HG03280 (cell line): ENCODE results near the gene CFAP251.
"Not testable (repeated sequence)": the region's sequence is repeated elsewhere in the genome, so short reads cannot be mapped to it uniquely, and the experiment has no call there.

Experiments
- ATAC-seq: cut with Tn5 transposase; IDR thresholded peaks from one replicate; pipeline ENCODE4 v1.9.1; 2021; ENCODE audit warnings: mild to moderate bottlenecking, moderate library complexity; ENCODE audit not compliant: unreplicated experiment

CFAP251 gene

DNA sequence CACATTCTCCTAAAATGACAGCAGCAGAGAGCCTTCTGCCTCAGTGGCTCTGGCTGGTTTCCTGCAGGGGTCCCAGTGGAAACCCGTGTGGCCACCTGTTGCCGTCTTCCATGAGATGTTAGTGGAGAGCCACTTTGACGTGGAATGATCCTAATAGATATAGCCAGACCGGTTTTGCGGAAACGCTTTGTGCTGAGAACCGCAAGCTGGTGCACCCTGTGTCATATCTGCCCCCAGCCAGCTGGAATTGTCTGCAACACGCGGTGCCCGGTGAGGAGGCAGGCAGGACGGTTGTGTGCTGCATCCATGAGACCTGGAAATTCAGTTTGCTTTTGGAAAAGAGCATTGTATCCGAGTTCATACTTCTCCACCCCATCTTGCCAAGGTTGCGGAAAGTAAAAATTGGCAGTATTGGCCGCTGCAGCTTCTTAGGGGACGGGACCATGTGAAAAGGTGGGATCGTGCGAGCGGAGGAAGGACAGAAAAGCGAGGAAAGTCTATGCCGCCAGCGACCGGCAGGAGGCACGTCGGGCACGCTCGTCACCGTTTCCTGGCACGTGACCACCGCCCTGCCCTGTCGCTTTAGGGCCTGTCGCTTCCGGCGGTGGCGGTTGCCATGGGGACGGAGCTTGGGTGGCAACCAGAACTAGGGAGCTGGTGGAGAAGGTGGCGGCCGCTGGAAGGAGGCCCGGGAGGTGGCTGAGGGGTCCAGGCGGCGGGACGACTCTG, at the start of gene CFAP251:
CFAP251 (plus strand) TSS at position 643 of the 729 bp plus-strand sequence. CDS start 2,714 bp downstream, outside the sequence.
- peak; percentile 98 for ATAC-seq

DNA sequence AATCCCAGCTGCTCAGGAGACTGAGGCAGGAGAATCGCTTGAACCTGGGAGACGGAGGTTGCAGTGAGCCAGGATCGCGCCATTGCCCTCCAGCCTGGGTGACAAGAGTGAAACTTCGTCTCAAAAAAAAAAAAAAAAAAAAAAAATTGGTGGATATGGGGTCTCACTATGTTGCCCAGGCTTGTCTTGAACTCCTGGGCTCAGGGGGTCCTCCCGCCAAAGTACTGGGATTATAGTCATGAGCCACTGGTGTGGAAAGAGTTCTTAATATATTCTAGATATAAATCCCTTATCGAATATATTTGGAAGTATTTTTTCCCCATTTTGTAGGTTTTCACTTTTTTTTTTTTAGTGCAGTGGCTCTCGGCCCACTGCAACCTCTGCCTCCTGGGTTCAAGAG, 49.2 kb upstream of the CFAP251 start:
- ATAC-seq = not testable (repeated sequence)

DNA sequence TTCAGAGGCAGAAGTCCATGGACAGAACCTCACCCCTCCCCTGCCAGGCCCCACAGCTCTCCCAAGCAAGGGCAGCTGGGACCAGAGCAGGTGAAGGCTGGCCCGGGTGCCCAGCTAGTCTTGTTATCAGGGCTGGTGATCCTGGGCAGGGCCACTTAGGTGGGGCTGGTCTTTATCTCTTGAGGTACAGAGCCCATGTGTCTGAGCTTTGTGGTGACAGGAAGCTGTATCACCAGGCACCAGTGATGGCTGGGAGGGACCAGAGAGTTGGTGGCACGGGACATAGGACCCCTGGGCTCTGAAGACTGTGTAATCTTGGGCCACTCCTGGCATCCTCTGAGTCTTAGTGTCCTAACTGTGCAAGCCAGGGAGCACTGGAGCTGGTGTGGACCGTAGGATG, 46.9 kb upstream of the CFAP251 start:
- no peak for ATAC-seq

GRCh38 chr12:121872546-121873215, 45.7 kb upstream of the CFAP251 start:
- ATAC-seq = no peak

DNA sequence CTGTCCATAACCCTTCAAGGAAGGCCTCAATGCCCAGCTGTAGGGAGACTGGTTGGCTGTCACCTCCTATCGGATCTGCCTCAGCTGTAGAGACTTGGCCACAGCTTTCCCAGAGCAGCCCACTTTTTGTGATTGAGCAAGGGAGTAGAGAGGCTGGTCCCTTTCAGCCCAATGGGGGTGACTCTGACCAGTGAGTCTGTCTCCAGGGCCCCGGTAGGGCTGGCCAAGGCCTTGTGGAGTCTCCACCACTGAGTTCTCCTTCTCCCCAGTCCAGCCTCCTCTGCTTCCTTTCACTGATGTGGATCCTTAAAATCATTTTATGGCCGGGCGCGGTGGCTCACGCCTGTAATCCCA, 45.2 kb upstream of the CFAP251 start:
- ATAC-seq = no peak

GRCh38 chr12:121874071-121874470, 44.3 kb upstream of the CFAP251 start:
- no peak for ATAC-seq

GRCh38 chr12:121875582-121875981, 42.8 kb upstream of the CFAP251 start:
- no peak for ATAC-seq

- not testable (repeated sequence) for ATAC-seq
Measured at GRCh38 chr12:121876080-121876447, 42.3 kb upstream of the CFAP251 start.

GRCh38 chr12:121883315-121883660, 35.1 kb upstream of the CFAP251 start:
- ATAC-seq = no peak

GRCh38 chr12:121885129-121885528, 33.3 kb upstream of the CFAP251 start:
- not testable (repeated sequence) for ATAC-seq

GRCh38 chr12:121888083-121888477, 30.3 kb upstream of the CFAP251 start:
- ATAC-seq = no peak

- peak; percentile 92 for ATAC-seq
Measured at GRCh38 chr12:121888478-121889273, 29.7 kb upstream of the CFAP251 start, which contains the start of gene PSMD9. Gene PSMD9 (plus strand): TSS chr12:121888790. CDS start chr12:121888857, 67 bp downstream.

- no peak for ATAC-seq
Measured at GRCh38 chr12:121889274-121889624, 29.1 kb upstream of the CFAP251 start.

GRCh38 chr12:121889661-121890060, 28.7 kb upstream of the CFAP251 start:
- not testable (repeated sequence) for ATAC-seq

DNA sequence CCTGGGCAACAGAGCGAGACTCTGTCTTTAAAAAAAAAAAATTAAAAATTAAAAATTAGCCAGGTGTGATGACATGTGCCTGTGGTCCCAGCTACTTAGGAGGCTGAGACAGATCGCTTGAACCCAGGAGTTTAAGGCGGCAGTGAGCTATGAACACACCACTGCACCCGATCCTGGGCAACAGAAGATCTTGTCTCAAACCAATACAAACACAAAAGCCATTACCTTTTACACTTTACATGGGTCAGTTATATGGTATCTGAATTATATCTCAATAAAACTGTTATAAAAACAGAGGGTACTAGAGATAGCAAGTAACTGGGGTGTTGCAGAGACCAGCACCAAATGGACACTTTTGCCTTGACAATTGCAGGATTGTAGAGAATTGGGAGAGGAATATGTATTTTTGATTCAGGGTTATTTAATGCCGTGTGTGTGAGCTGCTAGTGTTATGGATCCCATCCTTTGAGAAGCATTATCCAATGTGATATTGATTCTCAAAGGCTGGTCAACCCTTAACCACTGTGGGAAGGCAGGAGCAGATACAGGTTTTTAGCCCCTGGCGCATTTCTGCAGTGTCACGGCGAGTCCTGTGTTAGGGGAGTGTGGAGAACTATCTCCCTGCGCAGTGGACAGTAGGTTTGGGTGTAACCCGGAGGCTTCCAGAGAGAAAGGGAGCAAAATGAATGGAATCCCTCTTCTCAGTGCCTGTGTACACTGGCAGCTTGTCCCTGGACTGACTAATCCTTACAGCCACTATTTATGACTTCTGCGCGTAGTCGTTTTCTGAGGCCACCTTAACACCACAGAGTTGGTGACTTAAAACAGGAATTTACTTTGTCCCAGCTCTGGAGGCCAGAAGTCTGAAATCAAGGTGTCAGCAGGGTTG, 25.5 kb upstream of the CFAP251 start:
- ATAC-seq = no peak

DNA sequence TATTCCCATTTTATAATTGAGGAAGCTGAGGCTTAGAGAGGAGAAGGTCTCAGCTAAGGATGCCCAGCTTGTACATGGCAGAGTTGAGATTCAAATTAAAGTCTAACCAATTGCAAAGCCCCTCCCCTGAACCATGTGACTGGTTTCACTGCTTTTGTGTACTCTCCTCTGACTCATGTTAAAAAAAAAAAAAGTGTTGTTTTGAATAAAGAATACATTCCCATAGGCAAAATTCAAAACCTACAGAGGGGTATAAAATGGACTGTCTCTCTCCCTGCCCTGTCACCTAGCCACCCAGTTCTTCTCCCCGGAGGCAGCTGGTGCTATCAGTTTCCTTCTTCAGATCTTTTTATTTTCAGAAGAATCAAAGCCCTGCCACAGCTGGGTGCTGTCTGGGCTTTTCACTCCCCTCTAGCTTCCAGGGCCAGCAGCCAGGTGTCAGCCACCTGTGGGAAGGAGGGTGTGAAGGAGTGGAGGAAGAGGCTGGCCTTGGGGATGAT, 24.4 kb upstream of the CFAP251 start:
- ATAC-seq = no peak

GRCh38 chr12:121894633-121895032, 23.8 kb upstream of the CFAP251 start:
- ATAC-seq = no peak

- ATAC-seq = no peak
Measured at GRCh38 chr12:121898287-121898686, 20.1 kb upstream of the CFAP251 start.

GRCh38 chr12:121899590-121899989, 18.8 kb upstream of the CFAP251 start:
- ATAC-seq = no peak

GRCh38 chr12:121903202-121903601, 15.2 kb upstream of the CFAP251 start:
- ATAC-seq = no peak

- no peak for ATAC-seq
Measured at GRCh38 chr12:121905746-121906145, 12.6 kb upstream of the CFAP251 start.
